CD1c-positive myeloid dendritic cell (primary cell): Measurements from ENCODE around the gene DCTN2.
"Not testable (repeated sequence)": the region's sequence is repeated elsewhere in the genome, so short reads cannot be mapped to it uniquely, and the experiment has no call there.

Source experiments
- DNase-seq: peaks from one replicate; pipeline ENCODE4 v3.0.0-alpha.2; 2016; ENCODE audit errors: extremely low spot score

DCTN2 gene

GRCh38 chr12:57528176-57528575 is 18.8 kb downstream of the DCTN2 start:
- no peak for DNase-seq

- DNase-seq, result no peak
These were observed 19.8 kb downstream of the DCTN2 start for GRCh38 chr12:57527184-57527583.

DNA sequence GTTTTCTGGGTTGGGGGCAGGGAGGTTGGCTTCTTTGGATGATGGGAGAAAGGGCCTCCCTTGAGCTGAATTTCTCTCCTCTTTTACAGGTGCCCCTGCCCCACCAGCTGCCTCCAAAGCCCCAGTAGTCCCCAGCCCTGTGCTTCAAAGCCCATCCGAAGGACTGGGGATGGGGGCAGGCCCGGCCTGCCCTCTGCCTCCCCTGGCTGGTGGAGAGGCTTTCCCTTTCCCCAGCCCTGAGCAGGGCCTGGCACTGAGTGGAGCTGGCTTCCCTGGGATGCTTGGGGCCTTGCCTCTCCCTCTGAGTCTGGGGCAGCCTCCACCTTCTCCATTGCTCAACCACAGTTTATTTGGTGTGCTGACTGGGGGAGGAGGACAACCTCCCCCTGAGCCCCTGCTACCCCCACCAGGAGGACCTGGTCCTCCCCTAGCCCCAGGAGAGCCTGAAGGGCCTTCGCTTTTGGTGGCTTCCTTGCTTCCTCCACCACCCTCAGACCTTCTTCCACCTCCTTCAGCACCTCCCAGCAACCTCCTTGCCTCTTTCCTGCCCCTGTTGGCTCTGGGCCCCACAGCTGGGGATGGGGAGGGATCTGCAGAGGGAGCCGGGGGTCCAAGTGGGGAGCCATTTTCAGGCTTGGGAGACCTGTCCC is 20.4 kb downstream of the DCTN2 start:
- DNase-seq, result no peak

- DNase-seq, result no peak
These were observed 21.2 kb downstream of the DCTN2 start for GRCh38 chr12:57525615-57526383.

- no peak for DNase-seq
These were observed 22.0 kb downstream of the DCTN2 start for GRCh38 chr12:57524814-57525614.

DNA sequence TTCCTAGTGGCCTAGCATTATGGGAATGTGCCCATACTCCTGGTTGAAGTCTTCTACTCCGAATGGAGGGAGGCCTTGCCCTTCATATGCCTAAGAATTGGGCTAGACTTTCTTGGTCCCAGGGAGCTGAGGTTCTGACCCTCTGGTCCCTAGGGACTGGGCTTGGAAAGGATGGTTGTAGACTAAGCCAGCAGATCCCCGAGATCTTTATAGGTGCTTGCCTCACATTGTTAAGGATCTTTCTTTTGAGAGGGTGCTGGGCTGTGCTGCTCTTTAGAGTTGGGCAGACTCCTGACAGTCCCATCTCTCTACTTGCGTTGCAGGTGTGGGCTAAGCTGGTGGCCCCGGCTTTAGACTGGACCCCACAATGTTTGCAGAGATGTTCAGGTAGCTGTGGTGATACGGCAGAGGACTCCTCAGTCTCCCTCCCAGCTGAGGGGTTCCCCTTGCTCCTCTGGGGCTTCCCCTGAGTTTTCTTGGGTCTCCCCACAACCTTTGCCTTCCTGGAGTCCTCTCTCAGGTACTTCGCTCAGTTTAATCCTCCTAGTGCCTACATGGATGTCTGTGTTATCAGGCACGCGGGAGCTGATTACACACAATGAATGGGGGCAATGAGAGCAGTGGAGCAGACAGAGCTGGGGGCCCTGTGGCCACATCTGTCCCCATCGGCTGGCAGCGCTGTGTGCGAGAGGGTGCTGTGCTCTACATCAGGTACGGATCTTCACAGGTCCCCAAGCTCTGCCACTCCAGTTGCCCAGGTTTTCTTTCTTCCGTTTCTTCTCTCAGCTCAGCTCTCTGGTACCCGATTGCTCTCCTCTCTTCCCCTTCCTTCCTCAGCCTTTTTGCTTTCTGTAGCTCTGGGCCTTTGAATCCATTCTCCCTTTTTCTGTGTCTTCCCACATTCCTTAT is 23.0 kb downstream of the DCTN2 start:
- DNase-seq, result no peak

GRCh38 chr12:57522887-57523705 is 23.9 kb downstream of the DCTN2 start:
- DNase-seq, result peak; percentile 84

DNA sequence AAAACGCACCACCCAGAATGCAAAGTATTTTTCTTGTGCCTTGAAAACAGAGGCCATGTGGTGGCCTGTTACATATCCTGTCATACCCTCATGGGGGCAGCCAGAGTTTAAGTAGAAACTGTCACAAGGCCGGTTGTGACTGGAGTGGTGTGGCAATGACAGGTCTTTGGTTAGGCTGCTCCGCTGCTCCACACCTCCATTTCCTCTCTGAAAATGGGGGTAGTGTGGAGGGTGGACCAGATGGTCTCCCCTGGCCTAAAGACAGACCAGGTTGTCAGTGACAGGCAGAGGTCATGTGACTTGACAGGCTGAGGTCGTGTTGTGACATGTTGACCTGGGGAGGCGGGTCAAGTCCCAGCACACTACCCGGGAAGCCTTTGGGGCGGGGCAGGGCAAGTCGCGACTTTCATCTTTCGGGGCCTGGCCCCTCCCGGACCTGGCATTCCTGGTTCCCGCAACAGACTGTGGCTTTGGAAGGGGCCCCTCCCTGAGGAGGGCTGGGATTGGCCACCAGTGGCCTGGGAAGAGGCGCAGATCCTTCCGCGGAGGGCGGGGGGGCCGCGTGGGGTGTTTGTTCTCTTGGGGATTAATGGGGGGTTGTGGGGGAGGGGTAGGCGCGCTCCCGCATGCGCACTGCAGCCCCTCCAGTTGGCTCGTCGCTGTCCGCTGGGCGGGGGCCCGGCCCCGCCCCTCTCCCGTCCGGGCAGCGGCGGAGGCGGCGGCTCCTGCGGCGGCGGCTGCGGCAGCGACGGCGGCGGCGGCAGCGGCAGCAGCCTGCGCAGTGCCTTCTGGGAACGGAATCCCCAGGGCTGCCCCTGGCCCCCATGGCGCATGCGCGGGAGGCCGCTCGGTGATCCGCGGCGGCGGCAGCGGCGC is 24.7 kb downstream of the DCTN2 start, which contains the start of gene MBD6:
MBD6 (plus strand) TSS at position 814 of the 876 bp plus-strand sequence. CDS start 1,480 bp downstream, outside the sequence.
- peak; percentile 95 for DNase-seq

GRCh38 chr12:57521525-57522010 is 25.4 kb downstream of the DCTN2 start:
- DNase-seq, result no peak

DNA sequence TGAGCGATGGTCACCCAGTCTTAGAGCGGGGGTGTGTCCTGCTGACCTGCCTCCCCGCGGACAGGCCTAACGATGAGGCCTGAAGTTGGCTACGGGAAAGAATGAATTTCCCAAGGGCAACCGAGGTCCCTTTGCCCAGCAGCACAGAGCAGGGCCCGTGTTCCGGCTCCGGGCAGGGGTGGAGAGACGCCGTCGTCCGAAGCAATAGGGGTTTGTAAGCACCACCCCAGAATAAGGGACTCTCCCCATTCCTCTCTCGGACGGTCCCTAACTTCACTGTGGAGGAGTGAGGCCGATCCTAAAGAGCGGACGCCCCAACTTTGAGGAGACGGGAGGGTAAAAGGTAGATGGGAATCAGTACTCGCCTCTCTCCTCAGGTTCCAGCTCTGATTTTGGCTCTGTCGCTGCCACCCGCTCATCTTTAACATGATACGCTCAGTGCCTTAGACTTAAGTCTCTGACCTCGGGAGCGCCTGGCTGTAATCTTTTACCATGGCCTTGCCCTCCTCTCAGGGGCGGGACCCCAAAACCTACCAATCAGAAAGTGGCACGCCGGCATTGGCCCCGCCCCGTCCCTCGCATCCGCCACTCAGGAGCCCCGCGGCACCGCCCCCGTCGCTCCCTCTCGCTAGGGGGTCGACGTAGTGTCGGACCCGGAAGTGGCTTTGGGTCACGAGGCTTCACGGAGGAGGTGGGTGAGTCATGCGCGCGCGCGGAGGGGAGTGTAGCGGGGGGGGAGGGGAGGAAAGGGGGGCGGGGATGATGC is 26.8 kb downstream of the DCTN2 start, which contains the start of gene DDIT3:
DDIT3 (minus strand) TSS at position 462 of the 766 bp plus-strand sequence. CDS start 3,108 bp downstream, outside the sequence.
- DNase-seq, result peak; percentile 100

DNA sequence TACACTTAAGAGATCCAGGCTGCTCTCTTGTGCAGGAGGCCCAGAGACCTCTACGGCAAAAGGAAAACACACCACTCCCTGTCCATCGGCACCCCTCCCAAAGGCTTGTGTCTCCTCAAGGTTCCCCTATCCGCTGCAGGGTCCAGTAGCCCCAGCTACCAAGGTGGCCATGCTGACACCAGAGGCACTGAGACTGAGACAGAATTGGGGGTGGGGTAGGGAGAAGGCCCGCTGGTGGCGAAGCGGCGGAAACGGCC is 27.3 kb downstream of the DCTN2 start:
- no peak for DNase-seq

GRCh38 chr12:57518920-57519795 is 27.8 kb downstream of the DCTN2 start:
- DNase-seq, result peak; percentile 13

- no peak for DNase-seq
These were observed 28.6 kb downstream of the DCTN2 start for GRCh38 chr12:57518176-57518919.

GRCh38 chr12:57517718-57518117 is 29.3 kb downstream of the DCTN2 start:
- DNase-seq, result not testable (repeated sequence)

DNA sequence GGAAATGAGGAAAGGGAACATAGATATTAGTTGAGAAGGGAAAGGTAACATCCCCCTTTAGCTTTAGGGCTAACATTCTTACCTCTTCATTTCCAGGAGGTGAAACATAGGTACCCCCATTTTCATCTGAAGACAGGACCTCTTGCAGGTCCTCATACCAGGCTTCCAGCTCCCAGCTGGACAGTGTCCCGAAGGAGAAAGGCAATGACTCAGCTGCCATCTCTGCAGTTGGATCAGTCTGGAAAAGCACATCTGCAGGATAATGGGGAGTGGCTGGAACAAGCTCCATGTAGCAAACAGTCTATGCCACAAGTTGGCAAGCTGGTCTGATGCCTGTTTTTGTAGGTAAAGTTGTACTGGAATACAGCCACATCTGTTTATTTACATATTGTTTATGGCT is 29.8 kb downstream of the DCTN2 start:
- DNase-seq, result no peak

DNA sequence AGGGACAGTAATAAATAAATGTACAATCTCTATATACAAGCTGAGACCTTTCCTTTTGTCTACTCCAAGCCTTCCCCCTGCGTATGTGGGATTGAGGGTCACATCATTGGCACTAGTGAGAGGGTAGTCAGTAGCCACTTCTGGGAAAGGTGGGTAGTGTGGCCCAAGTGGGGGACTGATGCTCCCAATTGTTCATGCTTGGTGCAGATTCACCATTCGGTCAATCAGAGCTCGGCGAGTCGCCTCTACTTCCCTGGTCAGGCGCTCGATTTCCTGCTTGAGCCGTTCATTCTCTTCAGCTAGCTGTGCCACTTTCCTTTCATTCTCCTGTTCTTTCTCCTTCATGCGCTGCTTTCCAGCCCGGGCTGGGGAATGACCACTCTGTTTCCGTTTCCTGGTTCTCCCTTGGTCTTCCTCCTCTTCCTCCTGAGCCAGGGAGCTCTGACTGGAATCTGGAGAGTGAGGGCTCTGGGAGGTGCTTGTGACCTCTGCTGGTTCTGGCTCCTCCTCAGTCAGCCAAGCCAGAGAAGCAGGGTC is 30.3 kb downstream of the DCTN2 start:
- no peak for DNase-seq
